DMS114 treated with DMSO at 0.1 percent for 48 hours (cell line): ENCODE measurements around the gene VSIR.

Experiments used
- DNase-seq: peaks from one replicate; lab custom pipeline; 2025; ENCODE audit not compliant: unreplicated experiment; lab: John Stamatoyannopoulos, UW

Gene VSIR

GRCh38 chr10:71807557-71808510 lies 34.5 kb upstream of the VSIR start:
- DNase-seq: no peak

- DNase-seq: no peak
Measured at GRCh38 chr10:71806704-71807556, 33.6 kb upstream of the VSIR start.

DNA sequence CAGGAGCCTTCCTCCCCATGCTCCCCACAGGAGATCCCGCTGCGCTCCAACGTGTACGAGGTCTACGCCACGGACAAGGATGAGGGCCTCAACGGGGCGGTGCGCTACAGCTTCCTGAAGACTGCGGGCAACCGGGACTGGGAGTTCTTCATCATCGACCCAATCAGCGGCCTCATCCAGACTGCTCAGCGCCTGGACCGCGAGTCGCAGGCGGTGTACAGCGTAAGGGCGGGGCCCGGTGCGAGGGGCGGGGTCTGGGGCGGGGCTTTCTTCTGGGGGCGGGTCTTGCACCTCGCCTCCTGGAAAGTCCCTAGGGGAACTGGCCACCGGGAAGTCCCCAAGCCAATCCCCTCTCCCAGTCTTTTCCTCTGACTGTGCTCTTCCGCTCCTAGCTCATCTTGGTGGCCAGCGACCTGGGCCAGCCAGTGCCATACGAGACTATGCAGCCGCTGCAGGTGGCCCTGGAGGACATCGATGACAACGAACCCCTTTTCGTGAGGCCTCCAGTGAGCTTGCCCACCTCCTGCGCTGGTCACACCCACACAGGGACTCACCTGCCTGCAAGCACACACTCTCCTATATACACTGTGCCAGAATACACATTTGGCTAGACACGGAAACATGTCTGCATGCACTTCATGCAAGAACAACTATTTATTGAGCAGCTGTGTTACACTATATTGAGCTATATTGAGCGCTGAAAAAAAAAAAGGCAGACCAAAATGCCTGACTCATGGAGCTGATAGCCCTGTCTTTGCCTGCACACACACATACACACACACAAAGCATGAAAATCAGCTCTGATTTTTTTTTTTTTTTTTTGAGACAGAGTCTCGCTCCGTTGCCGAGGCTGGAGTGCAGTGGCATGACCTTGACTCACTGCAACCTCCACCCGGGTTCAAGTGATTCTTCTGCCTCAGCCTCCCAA lies 32.7 kb upstream of the VSIR start:
- DNase-seq: no peak

- DNase-seq: no peak
Measured at GRCh38 chr10:71804077-71804476, 30.8 kb upstream of the VSIR start.

DNA sequence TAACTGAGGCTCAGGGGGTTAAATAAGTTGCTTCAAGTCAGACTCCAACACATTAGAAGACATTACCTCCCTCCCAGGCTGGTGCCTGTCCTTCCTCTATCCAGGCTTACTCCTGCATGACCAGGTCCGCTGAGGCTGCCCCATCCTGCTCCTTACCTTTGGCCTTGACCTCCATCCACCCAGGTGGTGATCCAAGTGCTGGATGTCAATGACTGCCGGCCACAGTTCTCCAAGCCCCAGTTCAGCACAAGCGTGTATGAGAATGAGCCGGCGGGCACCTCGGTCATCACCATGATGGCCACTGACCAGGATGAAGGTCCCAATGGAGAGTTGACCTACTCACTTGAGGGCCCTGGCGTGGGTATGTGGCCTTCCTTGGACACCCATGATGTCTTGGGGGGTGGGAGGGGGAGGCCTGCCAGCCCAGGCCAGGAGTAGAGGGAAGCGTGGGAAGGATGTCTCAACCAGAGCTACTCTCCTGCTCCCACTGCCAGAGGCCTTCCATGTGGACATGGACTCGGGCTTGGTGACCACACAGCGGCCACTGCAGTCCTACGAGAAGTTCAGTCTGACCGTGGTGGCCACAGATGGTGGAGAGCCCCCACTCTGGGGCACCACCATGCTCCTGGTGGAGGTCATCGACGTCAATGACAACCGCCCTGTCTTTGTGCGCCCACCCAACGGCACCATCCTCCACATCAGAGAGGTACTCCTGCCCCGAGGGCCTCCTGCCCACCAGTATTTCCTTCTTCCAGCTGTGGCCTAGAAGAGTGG lies 29.6 kb upstream of the VSIR start:
- no peak for DNase-seq

DNA sequence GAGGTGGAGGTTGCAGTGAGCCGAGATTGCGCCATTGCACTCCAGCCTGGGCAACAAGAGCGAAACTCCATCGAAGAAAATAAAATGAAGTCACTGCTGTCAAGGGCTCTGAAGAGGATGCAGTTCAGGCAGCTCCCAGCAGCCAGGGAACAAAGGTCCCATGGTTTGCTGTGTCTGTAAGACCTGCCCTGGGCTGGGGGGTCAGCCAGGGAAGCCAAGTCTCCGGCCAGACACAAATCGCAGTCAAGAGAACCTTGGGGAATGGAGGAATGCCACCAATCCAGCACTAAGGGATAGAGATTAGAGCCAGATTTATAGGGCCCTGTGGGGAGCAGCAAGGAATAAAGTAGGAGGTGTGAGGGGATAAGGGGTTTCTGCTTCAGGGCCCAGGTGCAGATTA lies 28.9 kb upstream of the VSIR start:
- DNase-seq: no peak

- no peak for DNase-seq
Measured at GRCh38 chr10:71801361-71801760, 28.0 kb upstream of the VSIR start.

- no peak for DNase-seq
Measured at GRCh38 chr10:71799608-71800453, 26.5 kb upstream of the VSIR start.

GRCh38 chr10:71799112-71799511 lies 25.8 kb upstream of the VSIR start:
- no peak for DNase-seq

DNA sequence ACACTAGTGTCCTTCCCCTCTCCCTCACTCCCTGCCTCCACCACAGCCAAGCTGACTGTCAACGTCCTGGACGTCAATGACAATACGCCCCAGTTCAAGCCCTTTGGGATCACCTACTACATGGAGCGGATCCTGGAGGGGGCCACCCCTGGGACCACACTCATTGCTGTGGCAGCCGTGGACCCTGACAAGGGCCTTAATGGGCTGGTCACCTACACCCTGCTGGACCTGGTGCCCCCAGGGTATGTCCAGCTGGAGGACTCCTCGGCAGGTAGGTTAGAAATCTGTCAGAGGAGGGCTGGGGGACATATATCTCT lies 24.9 kb upstream of the VSIR start:
- no peak for DNase-seq

- DNase-seq: no peak
Measured at GRCh38 chr10:71797533-71798307, 24.4 kb upstream of the VSIR start.

GRCh38 chr10:71796749-71797405 lies 23.6 kb upstream of the VSIR start:
- no peak for DNase-seq

DNA sequence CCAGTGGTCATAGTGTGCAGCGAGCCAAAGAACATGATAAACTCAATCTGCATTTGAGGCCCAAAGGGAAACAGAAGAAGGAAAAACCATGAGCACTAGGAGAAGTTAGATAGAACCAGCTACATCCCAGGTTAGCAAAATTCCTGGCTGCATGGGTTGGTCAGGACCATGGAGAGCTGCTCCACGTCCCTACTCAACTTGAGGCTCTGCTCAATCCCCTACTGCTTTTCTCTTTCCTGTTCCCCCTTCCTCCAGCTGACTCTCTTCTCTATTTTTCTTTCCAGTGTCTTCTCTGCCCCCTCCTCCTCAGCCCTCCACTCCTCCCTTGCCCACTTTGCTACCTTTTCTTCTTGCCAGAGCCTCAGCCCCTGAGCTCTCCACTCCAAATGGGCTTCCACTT lies 21.9 kb upstream of the VSIR start:
- no peak for DNase-seq

DNA sequence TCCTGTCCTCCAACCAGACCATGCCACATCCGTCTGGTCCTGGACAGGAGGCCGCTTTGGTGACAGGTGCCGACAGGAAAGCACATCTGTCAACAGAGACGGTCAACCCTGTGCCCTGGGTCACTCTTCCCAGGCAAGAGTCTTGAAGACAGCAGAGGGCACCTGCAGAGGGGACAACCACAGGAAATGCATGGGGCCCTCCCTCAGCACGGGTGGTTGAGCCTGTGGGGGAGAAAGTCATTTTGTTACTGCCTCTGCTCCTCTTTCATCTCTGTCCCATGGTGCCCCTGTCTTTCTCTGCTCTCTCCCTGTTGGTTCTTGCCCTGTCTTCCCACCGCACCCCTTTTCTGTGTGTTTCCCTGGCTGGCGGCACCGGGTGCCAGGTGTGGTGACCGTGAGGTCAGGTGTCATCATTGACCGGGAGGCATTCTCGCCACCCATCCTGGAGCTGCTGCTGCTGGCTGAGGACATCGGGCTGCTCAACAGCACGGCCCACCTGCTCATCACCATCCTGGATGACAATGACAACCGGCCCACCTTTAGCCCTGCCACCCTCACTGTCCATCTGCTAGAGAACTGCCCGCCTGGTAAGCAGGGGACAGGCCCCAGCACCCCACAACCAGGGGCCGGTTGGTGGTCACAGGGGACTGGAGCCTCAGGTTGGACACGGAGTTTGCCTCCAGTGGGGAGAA lies 17.6 kb upstream of the VSIR start:
- no peak for DNase-seq

DNA sequence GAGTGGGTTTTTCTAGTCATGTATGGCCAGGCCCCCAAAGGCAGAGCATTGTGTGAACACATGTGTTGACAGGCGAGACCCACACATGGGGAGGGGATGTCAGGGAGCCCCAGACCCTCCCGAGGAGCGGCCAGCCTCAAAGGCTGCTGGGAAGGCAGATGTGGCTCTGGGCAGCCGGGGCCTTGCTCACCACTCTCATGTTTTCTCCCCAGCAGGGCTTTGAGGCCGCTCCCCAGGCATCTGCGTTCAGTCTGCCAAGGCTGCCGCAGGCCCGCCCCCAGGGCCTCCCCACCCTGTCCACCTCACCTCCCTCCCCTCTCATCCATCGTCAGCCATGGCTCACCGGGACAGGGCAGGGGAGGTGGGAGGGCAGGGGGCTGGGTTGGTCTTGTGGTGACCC lies 16.6 kb upstream of the VSIR start:
- no peak for DNase-seq

DNA sequence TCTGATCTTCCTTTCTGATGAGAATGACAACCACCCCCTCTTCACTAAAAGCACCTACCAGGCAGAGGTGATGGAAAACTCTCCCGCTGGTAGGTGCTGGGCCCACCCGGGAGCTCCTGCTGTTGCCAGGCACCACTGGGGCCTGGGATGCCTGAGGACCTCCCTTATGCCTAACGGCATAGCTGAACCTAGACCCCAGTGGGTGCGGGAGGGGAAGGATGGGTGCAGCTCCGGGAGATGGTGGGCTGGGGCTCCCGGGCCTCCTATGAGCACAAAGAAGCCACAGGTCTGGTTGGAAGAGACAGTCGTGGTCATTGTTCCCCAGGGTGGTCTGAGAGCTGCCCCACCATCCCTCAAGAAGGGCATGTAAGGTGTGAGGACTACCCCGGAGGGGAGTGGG lies 15.6 kb upstream of the VSIR start:
- no peak for DNase-seq

DNA sequence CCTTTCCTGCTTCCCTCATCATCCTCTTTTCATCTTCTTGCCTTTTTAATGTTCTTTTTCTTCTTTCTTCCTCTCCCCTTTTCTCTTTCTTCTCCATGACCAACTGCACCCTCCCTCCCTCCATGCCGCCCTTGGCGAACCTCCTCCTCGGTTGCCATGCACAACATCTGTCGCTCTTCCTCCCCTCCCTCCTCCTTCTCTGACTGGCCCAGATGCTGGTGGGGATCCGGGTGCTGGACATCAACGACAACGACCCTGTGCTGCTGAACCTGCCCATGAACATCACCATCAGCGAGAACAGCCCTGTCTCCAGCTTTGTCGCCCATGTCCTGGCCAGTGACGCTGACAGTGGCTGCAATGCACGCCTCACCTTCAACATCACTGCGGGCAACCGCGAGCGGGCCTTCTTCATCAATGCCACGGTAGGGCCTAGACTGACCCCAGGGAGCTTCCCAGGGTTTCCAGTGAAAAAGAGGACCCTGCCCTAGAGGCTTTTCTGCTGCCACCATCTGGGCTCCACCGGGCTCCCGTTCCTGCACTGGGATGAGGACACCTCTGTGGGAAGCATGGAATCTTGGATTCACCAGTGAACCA lies 11.5 kb upstream of the VSIR start:
- no peak for DNase-seq
